ENCODE measurements around the gene IRF7.

IRF7 gene

DNA sequence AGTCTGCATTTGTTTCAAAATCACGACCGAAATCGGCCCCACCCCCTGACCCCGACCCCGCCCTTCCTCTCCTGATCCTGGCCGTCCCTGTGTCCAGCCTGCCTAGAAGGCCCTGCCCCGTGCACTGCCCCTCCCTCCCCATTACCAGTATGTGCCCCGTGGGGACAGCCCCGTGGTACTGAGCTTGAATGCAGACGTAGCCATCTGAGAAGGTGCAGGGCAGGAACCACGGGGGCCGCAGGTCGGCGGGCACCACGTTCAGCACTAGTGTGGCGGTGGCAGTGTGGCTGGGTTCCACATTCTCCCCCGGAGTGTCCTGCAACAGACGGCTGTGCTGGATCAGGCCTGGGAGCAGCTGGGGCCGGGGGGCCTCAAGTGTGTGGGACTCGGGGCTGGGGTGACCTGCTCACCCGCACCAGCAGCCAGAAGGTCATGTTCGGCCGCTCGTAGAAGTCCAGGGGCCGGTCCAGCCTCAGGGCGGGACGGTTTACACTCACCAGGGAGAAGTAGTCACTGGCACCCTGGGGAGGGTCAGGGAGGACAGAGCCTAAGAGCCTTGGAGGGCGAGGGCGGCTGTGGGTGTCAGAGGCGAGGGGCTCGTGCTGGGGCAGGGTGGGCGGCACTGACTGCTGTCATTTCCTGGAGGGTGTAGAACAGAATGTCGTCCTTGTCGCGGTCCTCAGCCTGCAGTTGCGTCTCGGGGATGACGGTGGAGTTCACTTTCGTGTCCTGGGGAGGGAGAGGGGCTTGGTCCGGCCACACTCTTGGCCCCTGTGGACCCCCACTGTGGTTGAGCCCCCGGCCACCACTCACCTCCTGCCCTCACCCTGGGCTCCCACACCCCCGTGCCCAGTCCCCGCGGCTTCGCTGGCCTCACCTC, 5.4 kb upstream of the IRF7 start:
- Histone ChIP-seq H3K27me3 (peaks cover 17% of the 10 kb centered on the region), H3K27ac (no peak overlapping the region), H3K9me3 (no peaks in the 10 kb centered on the region), H3K4me3 (ENCODE audit: low read depth in 1 of 2, low read length in 1 of 2) (no peak overlapping the region), H3K4me1 (ENCODE audit: control insufficient read depth in 1 of 2, insufficient read depth in 1 of 2, low read depth in 1 of 2, low read length in 1 of 2) (peaks cover 10 to 11% of the 10 kb centered on the region in 2 experiments), H3K36me3 (no peaks in the 10 kb centered on the region)
- TF ChIP-seq, protein P1, sequence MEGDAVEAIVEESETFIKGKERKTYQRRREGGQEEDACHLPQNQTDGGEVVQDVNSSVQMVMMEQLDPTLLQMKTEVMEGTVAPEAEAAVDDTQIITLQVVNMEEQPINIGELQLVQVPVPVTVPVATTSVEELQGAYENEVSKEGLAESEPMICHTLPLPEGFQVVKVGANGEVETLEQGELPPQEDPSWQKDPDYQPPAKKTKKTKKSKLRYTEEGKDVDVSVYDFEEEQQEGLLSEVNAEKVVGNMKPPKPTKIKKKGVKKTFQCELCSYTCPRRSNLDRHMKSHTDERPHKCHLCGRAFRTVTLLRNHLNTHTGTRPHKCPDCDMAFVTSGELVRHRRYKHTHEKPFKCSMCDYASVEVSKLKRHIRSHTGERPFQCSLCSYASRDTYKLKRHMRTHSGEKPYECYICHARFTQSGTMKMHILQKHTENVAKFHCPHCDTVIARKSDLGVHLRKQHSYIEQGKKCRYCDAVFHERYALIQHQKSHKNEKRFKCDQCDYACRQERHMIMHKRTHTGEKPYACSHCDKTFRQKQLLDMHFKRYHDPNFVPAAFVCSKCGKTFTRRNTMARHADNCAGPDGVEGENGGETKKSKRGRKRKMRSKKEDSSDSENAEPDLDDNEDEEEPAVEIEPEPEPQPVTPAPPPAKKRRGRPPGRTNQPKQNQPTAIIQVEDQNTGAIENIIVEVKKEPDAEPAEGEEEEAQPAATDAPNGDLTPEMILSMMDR (IDR thresholded peaks at IDR 0.05): no peak

GRCh38 chr11:620201-620600, 4.5 kb upstream of the IRF7 start:
- Histone ChIP-seq H3K27ac (no peak overlapping the region), H3K4me1 (ENCODE audit: control insufficient read depth in 1 of 2, insufficient read depth in 1 of 2, low read depth in 1 of 2, low read length in 1 of 2) (peaks cover 15 to 17% of the 10 kb centered on the region in 2 experiments), H3K27me3 (peaks cover 7% of the 10 kb centered on the region), H3K36me3 (peaks cover 2% of the 10 kb centered on the region), H3K9me3 (no peaks in the 10 kb centered on the region), H3K4me3 (ENCODE audit: low read depth in 1 of 2, low read length in 1 of 2) (no peak overlapping the region)
- TF ChIP-seq, protein P1 (IDR thresholded peaks at IDR 0.05): no peak

DNA sequence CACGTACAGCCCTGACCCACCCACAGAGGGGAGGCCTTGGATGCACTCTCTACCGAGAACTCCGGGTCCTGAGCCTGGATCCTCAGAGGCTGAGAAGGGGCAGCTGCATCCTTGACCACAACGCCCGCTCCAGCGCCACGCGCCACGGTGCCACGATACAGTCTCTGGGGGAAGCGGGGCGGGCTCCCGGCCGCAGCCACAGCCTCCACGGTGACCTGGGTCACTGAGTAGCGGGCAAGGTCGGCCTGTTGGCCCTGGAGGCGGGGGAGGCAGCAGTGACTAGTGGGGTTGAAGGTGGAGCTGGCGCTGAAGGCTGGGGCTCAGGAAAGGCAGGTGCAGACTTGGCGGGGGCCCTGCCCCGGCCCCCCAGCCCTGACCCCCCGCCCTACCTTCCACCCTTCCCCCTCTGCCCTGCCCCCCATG, 3.9 kb upstream of the IRF7 start:
- no peaks in the 10 kb centered on the region for H3K9me3 ChIP-seq
- H3K4me1 ChIP-seq (ENCODE audit: control insufficient read depth in 1 of 2, insufficient read depth in 1 of 2, low read depth in 1 of 2, low read length in 1 of 2): peaks cover 20 to 23% of the 10 kb centered on the region in 2 experiments
- peaks cover 1% of the 10 kb centered on the region for H3K27me3 ChIP-seq
- no peak overlapping the region for H3K27ac ChIP-seq
- H3K4me3 ChIP-seq (ENCODE audit: low read depth in 1 of 2, low read length in 1 of 2): no peak overlapping the region
- TF ChIP-seq, protein P1 (IDR thresholded peaks at IDR 0.05): no peak
- H3K36me3 ChIP-seq: peaks cover 8% of the 10 kb centered on the region

GRCh38 chr11:618856-619627, 3.3 kb upstream of the IRF7 start:
- Histone ChIP-seq H3K4me3 (ENCODE audit: low read depth in 1 of 2, low read length in 1 of 2) (no peak overlapping the region), H3K4me1 (ENCODE audit: control insufficient read depth in 1 of 2, insufficient read depth in 1 of 2, low read depth in 1 of 2, low read length in 1 of 2) (peaks cover 26 to 28% of the 10 kb centered on the region in 2 experiments), H3K27me3 (no peaks in the 10 kb centered on the region), H3K9me3 (no peaks in the 10 kb centered on the region), H3K36me3 (peaks cover 14% of the 10 kb centered on the region), H3K27ac (no peak overlapping the region)
- TF ChIP-seq, protein P1 (IDR thresholded peaks at IDR 0.05): no peak

- no peak overlapping the region for H3K4me3 ChIP-seq (ENCODE audit: low read depth in 1 of 2, low read length in 1 of 2)
- H3K4me1 ChIP-seq (ENCODE audit: control insufficient read depth in 1 of 2, insufficient read depth in 1 of 2, low read depth in 1 of 2, low read length in 1 of 2): peaks cover 31 to 32% of the 10 kb centered on the region in 2 experiments
- peaks cover 23% of the 10 kb centered on the region for H3K36me3 ChIP-seq
- TF ChIP-seq, protein P1 (IDR thresholded peaks at IDR 0.05): no peak
- H3K27ac ChIP-seq: no peak overlapping the region
- H3K9me3 ChIP-seq: no peaks in the 10 kb centered on the region
- H3K27me3 ChIP-seq: no peaks in the 10 kb centered on the region
Observed at GRCh38 chr11:617912-618682, 2.3 kb upstream of the IRF7 start.

Data from neutrophil (primary cell).